Fibroblast of lung (primary cell): Measurements from ENCODE around the gene SYNJ2.
A peak's percentile ranks its signal among the peaks of the same experiment; 100 is the strongest.

Experiments used
- CTCF ChIP-seq, 2 donors: IDR thresholded peaks in 1 of 2; conservative IDR thresholded peaks in 1 of 2; 1 replicate in 1 of 2; 2 replicates in 1 of 2; pipeline ENCODE4 v1.5.1; 2011 to 2012; ENCODE audit warnings: low read length in 2 of 2, control low read depth in 1 of 2, inconsistent platforms in 1 of 2, low read depth in 1 of 2, mild to moderate bottlenecking in 1 of 2
- EZH2 ChIP-seq: IDR thresholded peaks from 2 replicates; pipeline ENCODE4 v1.5.1; 2012; ENCODE audit warnings: low read length, control low read depth, mild to moderate bottlenecking; ENCODE audit errors: missing control alignments

DNA sequence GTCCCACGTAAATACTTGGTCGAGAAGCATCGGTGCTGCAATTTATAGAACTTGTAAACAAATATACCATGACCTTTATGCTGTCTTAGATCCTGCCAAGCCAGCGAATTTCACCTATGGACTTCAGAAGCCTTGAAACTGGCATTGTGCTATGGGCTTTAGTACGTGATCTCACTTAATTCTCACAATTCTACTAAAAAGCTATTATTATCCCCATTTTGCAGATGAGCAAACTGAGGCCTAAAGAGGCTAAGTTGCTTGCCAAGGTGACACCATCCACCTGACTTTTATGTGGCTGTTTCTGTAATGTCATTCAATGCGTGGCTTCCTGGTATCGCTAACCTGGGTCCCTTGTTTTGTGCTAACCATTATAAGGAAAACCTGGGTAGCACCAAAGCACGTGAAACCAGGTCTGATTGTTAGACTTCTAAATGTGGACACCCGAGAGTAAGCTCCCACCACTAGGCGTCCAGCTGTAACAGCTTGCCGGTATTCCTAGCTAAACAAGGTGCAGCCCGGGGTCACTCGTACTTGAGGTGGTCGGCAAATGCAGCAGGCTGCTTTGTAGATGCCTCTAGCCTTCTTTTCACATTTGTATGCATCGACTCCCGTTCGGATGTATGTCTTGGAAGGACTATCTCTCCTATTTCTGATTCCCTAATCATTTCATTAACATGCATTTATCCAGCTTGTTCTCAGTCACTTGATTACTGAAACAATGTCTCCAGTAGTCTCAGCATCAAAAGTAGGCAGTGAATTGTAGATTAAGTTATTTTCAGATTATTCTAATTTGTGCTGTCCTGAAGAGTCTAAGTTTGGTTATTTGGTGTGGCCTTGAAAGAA, 1.1 kb downstream of the SYNJ2 start:
- TF ChIP-seq EZH2 (no peak), CTCF (conservative IDR thresholded peaks at IDR 0.05 in 1 of 2, IDR thresholded peaks at IDR 0.05 in 1 of 2; ENCODE audit: low read depth in 1 of 2, low read length in 2 of 2) (peak; percentile 41 to 46)
